Measurements from ENCODE around the gene PRKN.

- TF ChIP-seq CTCF (IDR thresholded peaks at IDR 0.05) (no peak), POLR2A (IDR thresholded peaks at IDR 0.05) (no peak)
Observed at GRCh38 chr6:162543221-162543620, 184.3 kb downstream of the PRKN start.
